Neural progenitor cell (in vitro differentiated cells): ENCODE measurements around the gene NDEL1.

Experiments used
- CTCF ChIP-seq: fragments of 200-600 bp; sonication (generic); IDR thresholded peaks from 2 replicates; pipeline ENCODE4 v1.5.1; 2017; ENCODE audit warnings: antibody characterized with exemption, mild to moderate bottlenecking
- EZH2 ChIP-seq: fragments of 200-600 bp; sonication (generic); IDR thresholded peaks from 2 replicates; pipeline ENCODE4 v1.6.1; 2017; ENCODE audit warnings: antibody characterized with exemption, mild to moderate bottlenecking, moderate library complexity
- EZH2phosphoT487 ChIP-seq: fragments of 200-600 bp; sonication (generic); IDR thresholded peaks from 2 replicates; pipeline ENCODE4 v1.6.1; 2017; ENCODE audit warnings: antibody characterized with exemption

GRCh38 chr17:8482546-8482945 lies 46.9 kb downstream of the NDEL1 start:
- TF ChIP-seq CTCF (no peak), EZH2 (no peak), EZH2phosphoT487 (no peak)
